Esophagus squamous epithelium (tissue), 4 donors: ENCODE data around the gene GPR4.

Experiments
- POLR2A ChIP-seq, 4 donors: fragments of 450-650 bp; IDR thresholded peaks; one replicate each; pipeline ENCODE4 v1.6.1; 2017; ENCODE audit warnings: antibody characterized with exemption in 4 of 4, mild to moderate bottlenecking in 4 of 4, moderate library complexity in 3 of 4
- TF ChIP-seq, protein P1 (sequence below), 6 experiments: fragments of 450-650 bp in 4 of 6; fragments of 200-600 bp in 2 of 6; sonication (generic) in 2 of 6; IDR thresholded peaks; one replicate each; pipeline ENCODE4 v1.5.1; 2016 to 2019; ENCODE audit warnings: antibody characterized with exemption in 6 of 6, mild to moderate bottlenecking in 4 of 6, moderate library complexity in 4 of 6

DNA sequence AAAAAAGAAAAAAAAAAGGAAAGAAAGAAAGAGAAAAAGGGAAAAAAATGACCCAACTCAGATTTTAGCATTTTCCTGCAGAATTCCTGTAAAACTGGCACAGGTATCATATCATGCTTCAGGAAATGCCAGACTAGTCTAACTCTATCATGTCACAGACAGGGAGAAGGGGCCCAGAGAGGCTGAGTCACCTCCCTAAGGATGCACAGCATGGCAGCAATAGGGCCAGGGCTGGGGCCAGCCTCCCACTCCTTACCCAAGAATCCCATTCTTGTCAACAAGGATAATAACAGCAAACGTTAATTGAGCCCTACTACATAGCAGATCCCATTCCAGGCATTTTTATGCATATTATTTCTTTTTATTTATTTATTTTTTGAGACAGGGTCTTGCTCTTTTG lies 8.5 kb downstream of the GPR4 start:
- TF ChIP-seq, protein P1, sequence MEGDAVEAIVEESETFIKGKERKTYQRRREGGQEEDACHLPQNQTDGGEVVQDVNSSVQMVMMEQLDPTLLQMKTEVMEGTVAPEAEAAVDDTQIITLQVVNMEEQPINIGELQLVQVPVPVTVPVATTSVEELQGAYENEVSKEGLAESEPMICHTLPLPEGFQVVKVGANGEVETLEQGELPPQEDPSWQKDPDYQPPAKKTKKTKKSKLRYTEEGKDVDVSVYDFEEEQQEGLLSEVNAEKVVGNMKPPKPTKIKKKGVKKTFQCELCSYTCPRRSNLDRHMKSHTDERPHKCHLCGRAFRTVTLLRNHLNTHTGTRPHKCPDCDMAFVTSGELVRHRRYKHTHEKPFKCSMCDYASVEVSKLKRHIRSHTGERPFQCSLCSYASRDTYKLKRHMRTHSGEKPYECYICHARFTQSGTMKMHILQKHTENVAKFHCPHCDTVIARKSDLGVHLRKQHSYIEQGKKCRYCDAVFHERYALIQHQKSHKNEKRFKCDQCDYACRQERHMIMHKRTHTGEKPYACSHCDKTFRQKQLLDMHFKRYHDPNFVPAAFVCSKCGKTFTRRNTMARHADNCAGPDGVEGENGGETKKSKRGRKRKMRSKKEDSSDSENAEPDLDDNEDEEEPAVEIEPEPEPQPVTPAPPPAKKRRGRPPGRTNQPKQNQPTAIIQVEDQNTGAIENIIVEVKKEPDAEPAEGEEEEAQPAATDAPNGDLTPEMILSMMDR (IDR thresholded peaks at IDR 0.05) = no peak
- TF ChIP-seq POLR2A (IDR thresholded peaks at IDR 0.05) = no peak
